ENCODE data around the gene ZMIZ1.

Gene ZMIZ1

DNA sequence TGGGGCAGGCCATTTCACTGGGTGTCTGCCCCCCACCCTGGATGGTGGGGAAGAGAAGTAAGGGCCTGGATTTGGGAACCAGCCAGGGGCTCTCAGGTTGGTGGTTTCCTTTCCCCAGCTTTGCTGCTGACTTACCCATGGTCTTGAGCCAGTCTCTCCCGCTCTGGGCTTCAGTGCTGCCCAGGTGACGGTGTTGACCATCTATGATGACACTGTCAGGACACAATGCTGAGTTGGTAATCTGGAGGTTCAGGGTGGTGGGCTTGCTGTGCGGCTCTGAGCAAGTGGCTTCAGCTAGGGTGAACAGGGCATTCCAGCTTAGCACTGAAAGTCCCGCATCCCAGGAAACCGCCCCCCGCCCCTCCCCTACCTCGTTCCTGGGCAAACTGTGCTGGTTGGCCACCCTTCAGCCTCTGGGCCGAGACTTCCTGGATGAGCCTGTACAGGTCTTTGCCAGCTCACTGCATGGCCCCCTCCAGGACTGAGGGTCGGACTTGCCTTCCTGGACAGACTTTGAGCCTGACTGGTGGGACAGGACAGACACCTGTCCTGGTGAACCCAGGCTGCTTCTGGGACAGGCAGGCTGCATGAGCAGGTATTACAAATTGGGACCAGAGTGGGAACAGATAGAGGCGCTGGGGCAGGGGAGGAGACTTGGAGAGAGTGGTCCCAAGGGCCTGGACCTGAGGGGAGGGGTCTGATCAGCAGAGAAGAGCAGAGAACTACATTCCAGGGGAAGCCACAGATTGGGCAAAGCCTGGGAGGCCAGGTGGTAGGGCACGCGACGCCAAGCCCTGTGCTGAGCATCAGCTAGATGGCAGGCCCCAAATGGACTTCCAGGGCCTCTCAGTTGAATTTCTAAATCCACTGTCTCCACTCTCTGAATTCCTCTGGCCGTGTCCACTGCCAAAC lies 19.9 kb upstream of the ZMIZ1 start:
- peaks cover 12% of the 10 kb centered on the region for H3K27me3 ChIP-seq
- no peak overlapping the region for H3K27ac ChIP-seq
- no peaks in the 10 kb centered on the region for H3K36me3 ChIP-seq
- peaks cover 0 to 6% of the 10 kb centered on the region in 2 experiments for H3K4me1 ChIP-seq (ENCODE audit: control insufficient read depth in 1 of 2, insufficient read depth in 1 of 2, low read depth in 1 of 2, low read length in 1 of 2)
- TF ChIP-seq, protein P1, sequence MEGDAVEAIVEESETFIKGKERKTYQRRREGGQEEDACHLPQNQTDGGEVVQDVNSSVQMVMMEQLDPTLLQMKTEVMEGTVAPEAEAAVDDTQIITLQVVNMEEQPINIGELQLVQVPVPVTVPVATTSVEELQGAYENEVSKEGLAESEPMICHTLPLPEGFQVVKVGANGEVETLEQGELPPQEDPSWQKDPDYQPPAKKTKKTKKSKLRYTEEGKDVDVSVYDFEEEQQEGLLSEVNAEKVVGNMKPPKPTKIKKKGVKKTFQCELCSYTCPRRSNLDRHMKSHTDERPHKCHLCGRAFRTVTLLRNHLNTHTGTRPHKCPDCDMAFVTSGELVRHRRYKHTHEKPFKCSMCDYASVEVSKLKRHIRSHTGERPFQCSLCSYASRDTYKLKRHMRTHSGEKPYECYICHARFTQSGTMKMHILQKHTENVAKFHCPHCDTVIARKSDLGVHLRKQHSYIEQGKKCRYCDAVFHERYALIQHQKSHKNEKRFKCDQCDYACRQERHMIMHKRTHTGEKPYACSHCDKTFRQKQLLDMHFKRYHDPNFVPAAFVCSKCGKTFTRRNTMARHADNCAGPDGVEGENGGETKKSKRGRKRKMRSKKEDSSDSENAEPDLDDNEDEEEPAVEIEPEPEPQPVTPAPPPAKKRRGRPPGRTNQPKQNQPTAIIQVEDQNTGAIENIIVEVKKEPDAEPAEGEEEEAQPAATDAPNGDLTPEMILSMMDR (IDR thresholded peaks at IDR 0.05) = no peak
- H3K4me3 ChIP-seq (ENCODE audit: low read depth in 1 of 2, low read length in 1 of 2) = no peak overlapping the region
- H3K9me3 ChIP-seq = no peaks in the 10 kb centered on the region

DNA sequence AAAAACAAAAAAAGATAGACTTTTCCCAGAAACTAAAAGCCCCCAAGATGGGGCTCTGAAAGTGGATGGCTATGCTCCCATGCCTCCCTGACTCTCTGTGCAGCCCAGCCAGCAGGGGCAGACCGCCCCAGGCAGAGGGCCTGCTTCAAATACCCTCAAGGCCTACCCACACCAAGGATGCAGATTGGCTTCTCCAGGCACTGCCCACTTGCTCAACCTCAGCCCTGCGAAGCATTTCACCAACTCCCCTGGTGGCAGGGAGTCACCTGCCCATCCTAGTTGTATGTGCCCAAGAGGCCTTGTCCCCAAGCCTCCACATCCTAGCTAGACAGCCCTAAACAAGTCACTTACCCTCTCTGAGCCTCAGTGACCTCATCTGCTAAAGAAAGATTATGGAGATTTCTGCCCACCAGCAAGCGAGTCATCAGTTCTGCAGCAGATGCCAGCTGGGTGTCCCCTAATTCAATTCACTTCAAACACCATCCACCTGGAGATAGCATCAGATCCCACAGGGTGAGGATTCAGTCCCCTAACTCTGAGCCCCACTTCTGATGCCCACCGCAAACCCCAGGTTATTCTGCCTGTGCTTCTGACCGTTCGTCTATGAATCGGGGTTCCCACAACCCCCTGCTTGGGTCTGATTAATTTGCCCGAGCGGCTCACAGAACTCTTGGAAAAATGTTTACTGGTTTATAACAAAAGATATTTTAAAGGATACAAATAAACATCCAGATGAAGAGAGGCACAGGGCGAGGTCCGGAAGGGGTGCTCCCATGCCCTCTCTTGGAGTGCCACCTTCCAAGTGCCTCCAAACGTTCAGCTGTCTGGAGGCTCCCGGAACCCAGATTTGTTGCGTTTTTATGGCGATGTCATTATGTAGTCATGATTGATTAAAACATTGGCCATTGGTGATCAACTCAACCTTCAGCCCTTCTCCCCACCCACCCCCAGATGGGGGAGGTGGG lies 18.6 kb upstream of the ZMIZ1 start:
- no peak overlapping the region for H3K4me3 ChIP-seq (ENCODE audit: low read depth in 1 of 2, low read length in 1 of 2)
- H3K9me3 ChIP-seq = no peaks in the 10 kb centered on the region
- peaks cover 0 to 6% of the 10 kb centered on the region in 2 experiments for H3K4me1 ChIP-seq (ENCODE audit: control insufficient read depth in 1 of 2, insufficient read depth in 1 of 2, low read depth in 1 of 2, low read length in 1 of 2)
- peaks cover 12% of the 10 kb centered on the region for H3K27me3 ChIP-seq
- TF ChIP-seq, protein P1 (IDR thresholded peaks at IDR 0.05) = no peak
- no peak overlapping the region for H3K27ac ChIP-seq
- H3K36me3 ChIP-seq = no peaks in the 10 kb centered on the region

DNA sequence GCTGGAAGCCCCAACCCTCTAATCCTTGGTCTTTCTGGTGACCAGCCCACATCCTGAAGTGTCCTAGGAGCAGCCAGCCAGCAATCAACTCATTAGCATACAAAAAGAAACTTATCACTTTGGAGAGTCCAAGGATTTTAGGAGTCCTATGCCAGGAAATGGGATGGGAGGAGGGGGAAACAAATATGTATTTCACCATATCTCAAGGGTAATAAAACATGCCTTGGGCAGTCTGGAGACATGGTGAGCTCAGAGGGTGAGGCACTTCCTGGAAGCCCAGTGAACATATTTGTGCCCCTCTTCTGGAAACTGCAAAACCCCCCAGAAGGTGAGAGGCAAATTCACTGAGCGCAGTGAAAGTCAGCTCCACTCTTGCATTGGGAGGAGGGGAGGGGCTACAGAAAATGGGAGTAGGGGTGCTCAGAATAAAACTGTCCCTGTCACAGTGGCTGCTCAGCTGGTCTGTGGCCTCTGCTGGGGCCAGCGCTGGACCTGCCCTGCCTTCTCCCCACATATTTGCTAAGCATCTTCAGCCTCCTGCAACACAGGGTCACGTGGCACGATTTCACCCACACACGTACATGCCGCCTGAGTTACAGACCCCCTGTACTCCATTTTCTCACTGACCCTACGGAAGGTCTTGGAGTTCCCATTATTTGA lies 17.7 kb upstream of the ZMIZ1 start:
- peaks cover 12% of the 10 kb centered on the region for H3K27me3 ChIP-seq
- no peak overlapping the region for H3K4me3 ChIP-seq (ENCODE audit: low read depth in 1 of 2, low read length in 1 of 2)
- no peak overlapping the region for H3K27ac ChIP-seq
- no peaks in the 10 kb centered on the region for H3K36me3 ChIP-seq
- H3K9me3 ChIP-seq = no peaks in the 10 kb centered on the region
- peaks cover 0 to 6% of the 10 kb centered on the region in 2 experiments for H3K4me1 ChIP-seq (ENCODE audit: control insufficient read depth in 1 of 2, insufficient read depth in 1 of 2, low read depth in 1 of 2, low read length in 1 of 2)
- TF ChIP-seq, protein P1 (IDR thresholded peaks at IDR 0.05) = no peak

DNA sequence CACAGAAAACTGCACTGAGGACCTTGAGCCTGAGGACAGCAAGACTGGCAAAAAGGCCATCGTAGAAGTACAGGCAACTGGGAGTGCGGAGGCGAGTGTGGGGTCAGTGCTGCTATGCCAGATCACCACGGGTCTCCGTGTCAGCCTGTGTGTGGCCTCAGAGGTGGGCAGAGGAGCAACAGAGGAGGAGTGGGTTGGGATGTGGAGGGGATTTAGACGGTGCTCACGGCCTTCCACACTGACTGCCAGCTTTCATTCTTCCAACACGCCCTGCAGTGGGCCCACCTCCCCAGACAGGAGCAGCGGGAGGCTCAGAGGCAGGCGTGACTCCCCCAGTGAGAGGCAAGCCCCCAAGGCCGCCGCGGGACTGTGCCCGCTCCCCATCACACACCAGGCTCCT lies 17.0 kb upstream of the ZMIZ1 start:
- Histone ChIP-seq H3K27ac (no peak overlapping the region), H3K36me3 (no peaks in the 10 kb centered on the region), H3K9me3 (no peaks in the 10 kb centered on the region), H3K27me3 (peaks cover 12% of the 10 kb centered on the region), H3K4me1 (ENCODE audit: control insufficient read depth in 1 of 2, insufficient read depth in 1 of 2, low read depth in 1 of 2, low read length in 1 of 2) (peaks cover 0 to 6% of the 10 kb centered on the region in 2 experiments), H3K4me3 (ENCODE audit: low read depth in 1 of 2, low read length in 1 of 2) (no peak overlapping the region)
- TF ChIP-seq, protein P1 (IDR thresholded peaks at IDR 0.05) = no peak

Measured in neutrophil (primary cell).